A673 (cell line): ENCODE data around the gene CUTA.

Source experiments
- EZH2 ChIP-seq: fragments of 200-600 bp; sonication (generic); IDR thresholded peaks from 2 replicates; pipeline ENCODE4 v1.6.1; 2017; ENCODE audit warnings: borderline replicate concordance, low read depth, mild to moderate bottlenecking, mixed read lengths, antibody characterized with exemption, low read length; ENCODE audit not compliant: poor library complexity, severe bottlenecking
- TF ChIP-seq, protein P1 (sequence below): fragments of 300-800, 200-600 bp; sonication (generic); conservative IDR thresholded peaks from 2 replicates; pipeline ENCODE4 v1.5.1; 2017; ENCODE audit warnings: low read depth, mild to moderate bottlenecking, antibody characterized with exemption, low read length, moderate library complexity, mixed read lengths

GRCh38 chr6:33450434-33450833 is 32.5 kb upstream of the CUTA start:
- TF ChIP-seq, protein P1, sequence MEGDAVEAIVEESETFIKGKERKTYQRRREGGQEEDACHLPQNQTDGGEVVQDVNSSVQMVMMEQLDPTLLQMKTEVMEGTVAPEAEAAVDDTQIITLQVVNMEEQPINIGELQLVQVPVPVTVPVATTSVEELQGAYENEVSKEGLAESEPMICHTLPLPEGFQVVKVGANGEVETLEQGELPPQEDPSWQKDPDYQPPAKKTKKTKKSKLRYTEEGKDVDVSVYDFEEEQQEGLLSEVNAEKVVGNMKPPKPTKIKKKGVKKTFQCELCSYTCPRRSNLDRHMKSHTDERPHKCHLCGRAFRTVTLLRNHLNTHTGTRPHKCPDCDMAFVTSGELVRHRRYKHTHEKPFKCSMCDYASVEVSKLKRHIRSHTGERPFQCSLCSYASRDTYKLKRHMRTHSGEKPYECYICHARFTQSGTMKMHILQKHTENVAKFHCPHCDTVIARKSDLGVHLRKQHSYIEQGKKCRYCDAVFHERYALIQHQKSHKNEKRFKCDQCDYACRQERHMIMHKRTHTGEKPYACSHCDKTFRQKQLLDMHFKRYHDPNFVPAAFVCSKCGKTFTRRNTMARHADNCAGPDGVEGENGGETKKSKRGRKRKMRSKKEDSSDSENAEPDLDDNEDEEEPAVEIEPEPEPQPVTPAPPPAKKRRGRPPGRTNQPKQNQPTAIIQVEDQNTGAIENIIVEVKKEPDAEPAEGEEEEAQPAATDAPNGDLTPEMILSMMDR: no peak
- TF ChIP-seq EZH2: no peak
